Ovary (tissue), 9 donors: ENCODE results near the gene A4GALT. TPM values are rescaled to one million over a fixed set of nuclear protein-coding genes. Genes with fewer than 3 reads are reported as not detected.

Source experiments
- DNase-seq, 5 donors: peaks; one replicate each; pipeline ENCODE4 v3.0.0-alpha.2; 2019 to 2020
- H3K27ac ChIP-seq, 2 donors: fragments of 200-600 bp; one replicate each; pipeline versions ENCODE4 v1.5.1 to v1.8.0; 2019 to 2022
- H3K27me3 ChIP-seq: fragments of 200-600 bp; one replicate; pipeline ENCODE4 v1.8.0; 2022
- H3K36me3 ChIP-seq: fragments of 200-600 bp; sonication (generic); one replicate; pipeline ENCODE4 v1.5.1; 2019
- H3K4me1 ChIP-seq: one replicate; pipeline ENCODE4 v1.8.1; 2013; ENCODE audit warnings: mild to moderate bottlenecking, moderate library complexity; ENCODE audit not compliant: insufficient read depth
- H3K4me3 ChIP-seq: fragments of 200-600 bp; sonication (generic); one replicate; pipeline ENCODE4 v1.5.1; 2017
- H3K9me3 ChIP-seq, 2 donors: fragments of 200-600 bp in 1 of 2; sonication (generic) in 1 of 2; one replicate each; pipeline versions ENCODE4 v1.5.1 to v1.8.1; 2013 to 2019; ENCODE audit warnings: mild to moderate bottlenecking in 1 of 2, moderate library complexity in 1 of 2
- CTCF ChIP-seq, 3 donors: fragments of 450-650 bp in 2 of 3; fragments of 200-600 bp in 1 of 3; IDR thresholded peaks; one replicate each; pipeline versions ENCODE4 v1.5.1 to v1.8.0; 2016 to 2022; ENCODE audit warnings: antibody characterized with exemption in 3 of 3, mild to moderate bottlenecking in 1 of 3
- EP300 ChIP-seq: sonication (generic); formaldehyde crosslinking; IDR thresholded peaks from one replicate; pipeline ENCODE4 v1.6.1; 2017; ENCODE audit warnings: antibody characterized with exemption
- POLR2A ChIP-seq: fragments of 450-650 bp; IDR thresholded peaks from one replicate; pipeline ENCODE4 v1.6.1; 2017; ENCODE audit warnings: antibody characterized with exemption, mild to moderate bottlenecking, moderate library complexity
- WGBS, 3 donors: extraction: QIAGEN DNeasy Blood & Tissue Kit in 1 of 3; methylation state at CpG; one replicate each; pipeline versions ENCODE4 v1.1.5 to v1.1.7; 2013 to 2017; 5-methylcytosine and 5-hydroxymethylcytosine counted together
- intact Hi-C, 4 donors: fragments of 100-400 bp; cut with DNase I; formaldehyde crosslinking; loops; one replicate each; pipeline versions ENCODE4 v1.11.0 to v1.15.1; 2022 to 2023
- polyA plus RNA-seq, 2 donors: library from polyadenylated mRNA; stranded (reverse); fragments of 200-250 nt in 1 of 2; fragments of 350-450 nt in 1 of 2; fragmentation: Illumina TruSeq in 1 of 2; extraction: RNeasy Lipid Tissue Mini Kit (QIAGEN cat#74804) in 1 of 2; gene quantifications; one replicate each; pipeline ENCODE4 v1.2.3, GENCODE V29; 2013 to 2014
- total RNA-seq, 7 donors: library from RNA; depleted of rRNA in 2 of 7; stranded (reverse); fragments of >200 nt in 2 of 7; fragmentation: NEBNext Ultra II Directional in 3 of 7; extraction: Animal tissue kit (Norgen Biotek cat#: 25700) in 3 of 7; gene quantifications; one replicate each; pipeline versions ENCODE4 v1.1.0 to v1.2.4, GENCODE V29; 2016 to 2023
- donor health status: DM: no; HTN: no; CAD: no; lungs with moderate emphysema.
- donor health status: DM: no; HTN: no; CAD: no.
- donor health status: Bipolar disorder and iron deficiency.
- donor health status: DM: yes; HTN: yes; CAD: no.
- donor health status: DM: no; HTN: no; CAD: no.
- donor health status: DM: yes; HTN: yes; CAD: no.

The A4GALT gene
- total and polyA plus RNA-seq, 9 donors: 2.0 to 19.6 (median 11.7) TPM

GRCh38 chr22:42769238-42769573 lies 48.5 kb upstream of the A4GALT start:
- peaks cover 10% of the 10 kb centered on the region for H3K4me1 ChIP-seq
- H3K27me3 ChIP-seq: no peaks in the 10 kb centered on the region
- WGBS, 3 donors: 81 to 86% (median 85%) methylated on average over 11 of the region's 11 CpGs
- TF ChIP-seq POLR2A: no peak
- TF ChIP-seq EP300: no peak
- no peak for TF ChIP-seq CTCF (IDR thresholded peaks at IDR 0.05)
- H3K9me3 ChIP-seq: no peaks in the 10 kb centered on the region
- H3K27ac ChIP-seq: no peak overlapping the region
- intact Hi-C loops: no loop called here
- DNase-seq: peak in 1 of 5 donors; percentile 55
- H3K36me3 ChIP-seq: no peaks in the 10 kb centered on the region
- no peak overlapping the region for H3K4me3 ChIP-seq

GRCh38 chr22:42768385-42769035 lies 47.8 kb upstream of the A4GALT start:
- WGBS, 3 donors: 92 to 97% (median 93%) methylated on average over 22 of the region's 22 CpGs
- Histone ChIP-seq H3K27me3 (no peaks in the 10 kb centered on the region), H3K36me3 (no peaks in the 10 kb centered on the region), H3K4me3 (no peak overlapping the region), H3K9me3 (no peaks in the 10 kb centered on the region), H3K27ac (no peak overlapping the region), H3K4me1 (peaks cover 10% of the 10 kb centered on the region)
- intact Hi-C loops: no loop called here
- TF ChIP-seq EP300 (no peak), POLR2A (no peak), CTCF (IDR thresholded peaks at IDR 0.05) (no peak)
- DNase-seq: no peak

- intact Hi-C loops: no loop called here
- H3K36me3 ChIP-seq: no peaks in the 10 kb centered on the region
Measured at GRCh38 chr22:42766860-42767259, 46.2 kb upstream of the A4GALT start.

DNA sequence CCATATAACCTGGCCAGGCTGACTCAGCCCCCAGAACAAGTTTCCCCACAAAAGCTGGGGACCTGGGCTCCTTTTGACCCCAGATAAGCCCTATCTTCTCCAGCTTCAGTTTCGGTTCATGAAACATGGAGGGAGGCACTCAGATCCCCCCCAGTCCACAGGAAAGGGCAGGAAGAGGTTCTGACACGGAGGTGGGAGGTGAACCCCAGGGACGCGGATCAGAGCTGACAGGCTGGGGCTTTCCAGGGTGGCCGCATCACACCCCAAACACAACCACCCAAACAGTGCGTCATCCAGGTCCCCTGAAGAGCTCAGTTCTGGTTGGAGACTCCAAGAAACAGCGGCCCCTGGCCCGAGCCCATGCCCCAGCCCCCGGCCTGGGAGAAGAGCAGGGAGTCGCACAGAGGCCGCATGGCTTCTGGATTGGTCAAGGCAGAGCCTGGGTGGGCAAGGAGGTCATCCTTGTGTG lies 44.3 kb upstream of the A4GALT start:
- no peak overlapping the region for H3K27ac ChIP-seq
- DNase-seq: no peak
- peaks cover 7% of the 10 kb centered on the region for H3K4me1 ChIP-seq
- intact Hi-C loops: no loop called here
- 74 to 85% (median 80%) methylated on average over 11 of the region's 11 CpGs for WGBS, 3 donors
- TF ChIP-seq EP300 (no peak), POLR2A (no peak), CTCF (IDR thresholded peaks at IDR 0.05) (no peak)
- H3K4me3 ChIP-seq: no peak overlapping the region
- H3K36me3 ChIP-seq: no peaks in the 10 kb centered on the region
- no peaks in the 10 kb centered on the region for H3K27me3 ChIP-seq
- no peaks in the 10 kb centered on the region for H3K9me3 ChIP-seq

More at GRCh38 chr22:42766860-42767259, 46.2 kb upstream of the A4GALT start:
- H3K27me3 ChIP-seq: no peaks in the 10 kb centered on the region
- H3K27ac ChIP-seq: no peak overlapping the region
- no peak for TF ChIP-seq EP300
- no peak for TF ChIP-seq CTCF (IDR thresholded peaks at IDR 0.05)
- no peak for TF ChIP-seq POLR2A
- H3K4me1 ChIP-seq: peaks cover 7% of the 10 kb centered on the region
- no peak for DNase-seq
- no peaks in the 10 kb centered on the region for H3K9me3 ChIP-seq
- WGBS, 3 donors: 82 to 85% (median 82%) methylated on average over 8 of the region's 8 CpGs
- H3K4me3 ChIP-seq: no peak overlapping the region
